Keratinocyte (primary cell): ENCODE results near the gene MARCHF10.

Source experiments
- CTCF ChIP-seq, 3 experiments: IDR thresholded peaks in 1 of 3; conservative IDR thresholded peaks in 1 of 3; optimal IDR thresholded peaks in 1 of 3; 2 replicates in 2 of 3; 3 replicates in 1 of 3; pipeline versions ENCODE3 to v1.5.1; 2011; ENCODE audit warnings: low read length in 3 of 3, mild to moderate bottlenecking in 3 of 3, moderate library complexity in 2 of 3, control low read depth in 1 of 3, inconsistent platforms in 1 of 3; ENCODE audit not compliant: insufficient read depth in 2 of 3; ENCODE audit errors: extremely low read depth in 1 of 3
- EZH2 ChIP-seq: IDR thresholded peaks from one replicate; pipeline ENCODE4 v1.6.1; 2012; ENCODE audit warnings: inconsistent platforms, mild to moderate bottlenecking, low read length, moderate library complexity

- TF ChIP-seq CTCF (optimal IDR thresholded peaks at IDR 0.05 in 1 of 3, IDR thresholded peaks at IDR 0.05 in 1 of 3, conservative IDR thresholded peaks at IDR 0.05 in 1 of 3; ENCODE audit: extremely low read depth in 1 of 3, insufficient read depth in 2 of 3, low read length in 3 of 3) (no peak), EZH2 (no peak)
Measured at GRCh38 chr17:62778990-62779681, 29.0 kb downstream of the MARCHF10 start.
